ENCODE results near the gene DNAH17. TPM values are rescaled to one million over a fixed set of nuclear protein-coding genes. Genes with fewer than 3 reads are reported as not detected.

DNAH17 gene
- total and polyA plus RNA-seq, 4 experiments from 2014 or later: 0.49 to 1.0 (median 0.78) TPM; not detected in 1

DNA sequence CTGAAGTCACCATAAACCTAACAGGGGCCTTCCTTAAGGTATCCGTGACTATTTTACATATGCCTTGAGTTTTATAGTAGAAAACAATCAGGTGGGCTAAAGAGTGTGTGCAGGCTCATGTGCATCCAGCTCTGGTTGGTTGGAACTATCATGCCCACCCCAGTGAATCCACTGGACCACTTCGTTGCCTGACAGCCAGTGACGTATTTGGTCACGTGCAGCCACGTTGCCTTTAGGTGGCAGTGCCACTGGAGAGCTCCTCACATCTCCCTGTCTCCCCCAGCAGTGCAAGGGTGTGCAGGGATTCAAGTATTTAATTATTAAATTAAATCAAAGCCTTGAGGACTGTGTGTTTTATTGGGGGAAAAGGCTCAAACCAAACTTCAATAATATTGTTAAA is 42.1 kb upstream of the DNAH17 start:
- peaks cover 0 to 6% of the 10 kb centered on the region in 2 donors for H3K36me3 Mint-ChIP-seq
- CTCF ChIA-PET (ENCODE audit: partially characterized antibody): no interaction called here

DNA sequence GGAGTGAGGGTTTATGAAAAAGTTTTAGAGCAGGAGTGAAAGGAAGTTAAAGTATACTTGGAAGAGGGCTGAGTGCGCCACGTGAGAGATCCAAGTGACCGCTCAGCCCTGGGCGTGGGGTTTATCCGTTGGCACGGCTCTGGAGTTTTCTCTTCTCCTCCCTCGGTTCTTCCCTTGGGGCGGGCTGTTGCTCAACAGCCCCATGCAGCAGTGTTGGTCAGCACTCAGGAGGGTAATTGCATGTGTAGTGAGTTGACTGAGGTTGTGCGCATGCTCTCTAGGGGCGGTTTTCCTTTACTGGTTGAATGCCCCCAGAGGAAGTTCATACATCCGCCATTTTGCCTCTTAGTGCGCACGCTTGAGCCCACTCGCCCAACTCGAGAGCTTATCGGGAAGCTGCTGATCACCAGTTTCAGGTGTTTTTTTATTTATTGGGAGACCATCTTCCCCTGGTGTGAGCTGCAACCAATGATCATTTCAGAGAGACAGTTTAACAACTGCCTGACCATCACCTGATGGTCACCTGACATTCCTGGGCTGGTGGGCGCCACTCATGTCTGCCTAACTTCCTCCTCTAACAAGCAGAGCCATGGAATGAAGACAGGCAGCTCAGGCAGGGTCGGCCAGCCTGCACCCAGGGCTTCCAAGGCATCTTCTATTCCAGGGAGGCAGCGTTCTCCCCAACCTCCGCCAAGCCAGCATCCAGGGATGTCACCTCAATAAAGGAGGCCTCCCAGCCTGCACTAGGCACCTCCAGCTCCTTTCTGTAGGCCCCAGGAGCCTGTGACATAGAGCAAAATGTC is 41.3 kb upstream of the DNAH17 start:
- CTCF ChIA-PET (ENCODE audit: partially characterized antibody): no interaction called here

More for the DNA sequence above, 42.1 kb upstream of the DNAH17 start:
- Mint-ChIP-seq H3K4me3 (no peak overlapping the region), H3K4me1 (no peaks in the 10 kb centered on the region), H3K27ac (no peak overlapping the region), H3K9me3 (peaks cover 0 to 8% (median 3%) of the 10 kb centered on the region in 8 donors), H3K27me3 (peaks cover 0 to 3% of the 10 kb centered on the region in 2 donors)
- intact Hi-C loops (cut with micrococcal nuclease): no loop called here
- DNase-seq: no peak
- Histone ChIP-seq H3K4me3 (ENCODE audit: low read length in 2 of 2) (no peak overlapping the region), H3K36me3 (ENCODE audit: insufficient read depth, low read length) (no peaks in the 10 kb centered on the region), H3K9me3 (ENCODE audit: control insufficient read depth in 1 of 2, low read length in 2 of 2) (no peaks in the 10 kb centered on the region), H3K4me1 (ENCODE audit: insufficient read depth, low read length) (no peaks in the 10 kb centered on the region), H3K27me3 (ENCODE audit: insufficient read depth, low read length) (no peaks in the 10 kb centered on the region), H3K27ac (ENCODE audit: low read depth, low read length) (no peak overlapping the region)
- POLR2A ChIA-PET (ENCODE audit: partially characterized antibody): no interaction called here

DNA sequence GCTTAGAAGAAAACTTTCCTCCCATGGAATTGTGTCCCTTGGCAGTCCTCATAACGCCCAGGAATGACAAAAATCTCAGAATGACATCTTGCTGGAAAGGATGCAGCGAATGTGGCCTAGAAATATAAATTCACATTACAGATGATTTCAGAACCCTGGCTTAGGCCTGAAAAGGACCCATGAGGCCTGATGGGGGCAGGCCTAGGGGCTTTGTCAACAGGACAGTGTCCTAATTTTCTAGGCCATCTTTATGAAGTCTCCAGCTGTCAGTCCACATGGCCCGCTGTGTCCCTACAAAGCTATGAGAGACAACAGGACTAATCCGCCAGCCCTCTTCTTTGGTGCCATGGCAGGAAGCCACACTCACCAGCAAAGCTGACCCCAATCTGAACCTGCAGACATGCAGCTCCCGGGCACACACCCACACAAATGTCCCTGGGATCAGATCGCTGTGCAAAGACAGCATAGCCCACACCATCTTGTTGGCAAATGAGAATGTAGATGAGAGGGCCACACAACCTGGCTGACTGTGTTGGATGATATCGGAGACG is 40.4 kb upstream of the DNAH17 start:
- Histone ChIP-seq H3K9me3 (ENCODE audit: control insufficient read depth in 1 of 2, low read length in 2 of 2) (no peaks in the 10 kb centered on the region), H3K27me3 (ENCODE audit: insufficient read depth, low read length) (no peaks in the 10 kb centered on the region), H3K36me3 (ENCODE audit: insufficient read depth, low read length) (no peaks in the 10 kb centered on the region), H3K4me1 (ENCODE audit: insufficient read depth, low read length) (no peaks in the 10 kb centered on the region), H3K4me3 (ENCODE audit: low read length in 2 of 2) (no peak overlapping the region), H3K27ac (ENCODE audit: low read depth, low read length) (no peak overlapping the region)
- H3K4me1 Mint-ChIP-seq: no peaks in the 10 kb centered on the region
- no peak for DNase-seq
- POLR2A ChIA-PET (ENCODE audit: partially characterized antibody): no interaction called here
- no peak overlapping the region for H3K4me3 Mint-ChIP-seq
- no peak overlapping the region for H3K27ac Mint-ChIP-seq
- H3K9me3 Mint-ChIP-seq: peaks cover 0 to 8% (median 3%) of the 10 kb centered on the region in 8 donors
- peaks cover 0 to 3% of the 10 kb centered on the region in 2 donors for H3K27me3 Mint-ChIP-seq
- H3K36me3 Mint-ChIP-seq: peaks cover 0 to 3% of the 10 kb centered on the region in 2 donors
- CTCF ChIA-PET (ENCODE audit: partially characterized antibody): no interaction called here
- intact Hi-C loops (cut with micrococcal nuclease): no loop called here

More for the DNA sequence above, 41.3 kb upstream of the DNAH17 start:
- H3K9me3 Mint-ChIP-seq: peaks cover 0 to 8% (median 3%) of the 10 kb centered on the region in 8 donors
- Histone ChIP-seq H3K27me3 (ENCODE audit: insufficient read depth, low read length) (no peaks in the 10 kb centered on the region), H3K4me1 (ENCODE audit: insufficient read depth, low read length) (no peaks in the 10 kb centered on the region), H3K9me3 (ENCODE audit: control insufficient read depth in 1 of 2, low read length in 2 of 2) (no peaks in the 10 kb centered on the region), H3K4me3 (ENCODE audit: low read length in 2 of 2) (no peak overlapping the region), H3K27ac (ENCODE audit: low read depth, low read length) (no peak overlapping the region), H3K36me3 (ENCODE audit: insufficient read depth, low read length) (no peaks in the 10 kb centered on the region)
- intact Hi-C loops (cut with micrococcal nuclease): no loop called here
- H3K27me3 Mint-ChIP-seq: peaks cover 0 to 3% of the 10 kb centered on the region in 2 donors
- DNase-seq: no peak
- no peaks in the 10 kb centered on the region for H3K4me1 Mint-ChIP-seq
- H3K27ac Mint-ChIP-seq: peak overlapping the region in 1 of 7 donors; percentile 71
- peaks cover 0 to 6% of the 10 kb centered on the region in 2 donors for H3K36me3 Mint-ChIP-seq
- POLR2A ChIA-PET (ENCODE audit: partially characterized antibody): no interaction called here
- no peak overlapping the region for H3K4me3 Mint-ChIP-seq

DNA sequence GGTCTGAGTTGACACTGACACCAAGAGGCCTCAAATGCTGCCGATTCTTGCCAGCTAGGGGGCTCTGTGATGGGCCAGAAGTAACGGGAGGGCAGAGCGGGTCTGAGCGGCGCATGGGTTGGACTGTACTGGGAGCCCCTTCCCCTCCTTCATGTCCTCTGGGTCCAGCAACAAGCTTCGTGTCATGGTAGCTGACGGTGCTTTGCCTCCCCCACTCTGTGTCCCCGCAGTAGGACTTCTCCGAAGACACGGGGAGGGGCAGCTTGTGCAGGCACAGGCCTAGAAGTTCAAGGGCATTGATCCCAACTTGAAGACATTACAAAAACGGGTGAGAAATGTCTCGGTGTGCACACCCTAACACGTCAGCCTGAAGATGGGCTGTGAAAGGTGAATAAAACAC is 39.8 kb upstream of the DNAH17 start:
- POLR2A ChIA-PET (ENCODE audit: partially characterized antibody): no interaction called here
- Histone ChIP-seq H3K4me3 (ENCODE audit: low read length in 2 of 2) (no peak overlapping the region), H3K9me3 (ENCODE audit: control insufficient read depth in 1 of 2, low read length in 2 of 2) (no peaks in the 10 kb centered on the region), H3K4me1 (ENCODE audit: insufficient read depth, low read length) (no peaks in the 10 kb centered on the region), H3K36me3 (ENCODE audit: insufficient read depth, low read length) (no peaks in the 10 kb centered on the region), H3K27ac (ENCODE audit: low read depth, low read length) (no peak overlapping the region), H3K27me3 (ENCODE audit: insufficient read depth, low read length) (no peaks in the 10 kb centered on the region)
- Mint-ChIP-seq H3K27me3 (peaks cover 0 to 3% of the 10 kb centered on the region in 2 donors), H3K9me3 (peaks cover 0 to 8% (median 3%) of the 10 kb centered on the region in 8 donors), H3K4me3 (no peak overlapping the region), H3K36me3 (peaks cover 0 to 3% of the 10 kb centered on the region in 2 donors), H3K4me1 (no peaks in the 10 kb centered on the region), H3K27ac (no peak overlapping the region)
- no peak for DNase-seq
- CTCF ChIA-PET (ENCODE audit: partially characterized antibody): no interaction called here
- intact Hi-C loops (cut with micrococcal nuclease): no loop called here

DNA sequence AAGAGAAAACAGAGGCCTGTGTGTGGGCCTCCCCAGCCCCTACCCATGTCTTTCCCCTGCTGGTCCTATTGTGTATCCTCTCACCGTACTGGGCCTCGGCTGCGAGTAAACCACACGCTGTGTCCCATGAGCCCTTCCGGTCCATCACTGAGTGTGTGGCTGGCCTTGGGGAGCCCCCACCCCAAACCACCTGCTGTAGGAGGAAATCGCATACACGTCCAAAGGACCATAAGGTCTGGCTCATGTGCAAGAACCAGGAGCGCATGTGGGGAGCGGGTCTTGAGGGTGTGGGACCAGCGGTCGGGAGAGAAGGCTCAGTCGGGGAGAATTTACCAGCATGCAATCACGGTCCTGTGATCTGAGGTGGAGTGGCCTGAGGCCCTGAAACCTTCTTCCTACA is 38.4 kb upstream of the DNAH17 start:
- Mint-ChIP-seq H3K36me3 (peaks cover 0 to 1% of the 10 kb centered on the region in 2 donors), H3K4me1 (no peaks in the 10 kb centered on the region), H3K4me3 (no peak overlapping the region), H3K9me3 (peaks cover 0 to 8% (median 3%) of the 10 kb centered on the region in 8 donors), H3K27me3 (peaks cover 0 to 2% of the 10 kb centered on the region in 2 donors), H3K27ac (no peak overlapping the region)
- intact Hi-C loops (cut with micrococcal nuclease): no loop called here
- Histone ChIP-seq H3K27me3 (ENCODE audit: insufficient read depth, low read length) (no peaks in the 10 kb centered on the region), H3K36me3 (ENCODE audit: insufficient read depth, low read length) (no peaks in the 10 kb centered on the region), H3K4me1 (ENCODE audit: insufficient read depth, low read length) (no peaks in the 10 kb centered on the region), H3K27ac (ENCODE audit: low read depth, low read length) (no peak overlapping the region), H3K9me3 (ENCODE audit: control insufficient read depth in 1 of 2, low read length in 2 of 2) (no peaks in the 10 kb centered on the region), H3K4me3 (ENCODE audit: low read length in 2 of 2) (no peak overlapping the region)
- DNase-seq: no peak
- POLR2A ChIA-PET (ENCODE audit: partially characterized antibody): no interaction called here
- CTCF ChIA-PET (ENCODE audit: partially characterized antibody): no interaction called here

DNA sequence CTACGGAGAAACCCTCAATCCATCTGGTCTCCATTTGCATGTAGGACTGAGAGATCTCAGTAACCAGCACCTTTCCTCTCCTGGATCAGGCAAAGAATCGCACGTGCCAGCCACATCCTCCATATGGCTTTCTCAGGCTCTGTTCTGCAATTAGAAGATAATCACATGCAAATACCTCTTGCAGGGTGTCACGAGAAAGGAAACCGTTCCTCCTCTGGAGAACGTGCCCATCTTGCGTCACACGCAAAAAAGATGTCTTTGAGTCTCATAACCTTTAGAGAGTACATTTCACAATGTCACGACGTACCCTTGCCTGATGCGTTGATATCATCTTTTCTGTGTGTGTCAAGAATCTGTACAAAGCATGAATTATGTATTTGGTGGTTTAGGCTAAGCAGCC is 36.2 kb upstream of the DNAH17 start:
- no peak overlapping the region for H3K4me3 Mint-ChIP-seq
- H3K27ac Mint-ChIP-seq: no peak overlapping the region
- intact Hi-C loops (cut with micrococcal nuclease): no loop called here
- Histone ChIP-seq H3K9me3 (ENCODE audit: control insufficient read depth in 1 of 2, low read length in 2 of 2) (no peaks in the 10 kb centered on the region), H3K4me3 (ENCODE audit: low read length in 2 of 2) (no peak overlapping the region), H3K36me3 (ENCODE audit: insufficient read depth, low read length) (no peaks in the 10 kb centered on the region), H3K27ac (ENCODE audit: low read depth, low read length) (no peak overlapping the region), H3K27me3 (ENCODE audit: insufficient read depth, low read length) (no peaks in the 10 kb centered on the region), H3K4me1 (ENCODE audit: insufficient read depth, low read length) (no peaks in the 10 kb centered on the region)
- CTCF ChIA-PET (ENCODE audit: partially characterized antibody): no interaction called here
- POLR2A ChIA-PET (ENCODE audit: partially characterized antibody): no interaction called here
- no peaks in the 10 kb centered on the region for H3K36me3 Mint-ChIP-seq
- no peak for DNase-seq
- no peaks in the 10 kb centered on the region for H3K4me1 Mint-ChIP-seq
- H3K27me3 Mint-ChIP-seq: no peaks in the 10 kb centered on the region
- peaks cover 0 to 1% (median 0%) of the 10 kb centered on the region in 8 donors for H3K9me3 Mint-ChIP-seq

DNA sequence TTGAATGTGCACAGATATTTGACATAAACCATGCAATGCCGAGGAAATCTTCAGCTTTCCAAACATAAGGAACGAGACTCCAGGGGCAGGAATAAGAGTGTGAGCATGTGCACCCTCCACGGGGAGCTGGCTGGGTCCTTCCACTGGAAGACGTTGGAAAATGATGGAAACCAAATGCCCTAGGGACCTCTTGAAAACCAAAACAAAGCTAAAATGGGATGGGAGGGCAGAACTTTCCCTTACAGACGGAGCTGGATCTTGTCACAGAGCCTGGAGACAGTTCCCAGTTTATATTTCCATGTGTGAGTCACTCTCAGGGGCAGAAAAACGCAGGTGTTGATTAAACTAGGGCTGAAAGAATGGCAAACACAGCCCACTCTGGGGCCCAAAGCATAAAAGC is 34.4 kb upstream of the DNAH17 start:
- POLR2A ChIA-PET (ENCODE audit: partially characterized antibody): no interaction called here
- CTCF ChIA-PET (ENCODE audit: partially characterized antibody): interaction anchor here (0.9 kb wide), 1 partner anchor 10 kb away, joined by 3 read pairs; no protein-coding TSS in a partner anchor
- no peaks in the 10 kb centered on the region for H3K9me3 ChIP-seq (ENCODE audit: control insufficient read depth in 1 of 2, low read length in 2 of 2)
- no peaks in the 10 kb centered on the region for H3K9me3 Mint-ChIP-seq
- H3K4me1 ChIP-seq (ENCODE audit: insufficient read depth, low read length): no peaks in the 10 kb centered on the region
- H3K36me3 Mint-ChIP-seq: no peaks in the 10 kb centered on the region
- intact Hi-C loops (cut with micrococcal nuclease): no loop called here
- H3K27me3 Mint-ChIP-seq: peaks cover 0 to 2% of the 10 kb centered on the region in 2 donors
- DNase-seq: no peak
- no peak overlapping the region for H3K4me3 Mint-ChIP-seq
- H3K27ac Mint-ChIP-seq: no peak overlapping the region
- H3K27ac ChIP-seq (ENCODE audit: low read depth, low read length): no peak overlapping the region
- H3K4me1 Mint-ChIP-seq: no peaks in the 10 kb centered on the region
- no peaks in the 10 kb centered on the region for H3K27me3 ChIP-seq (ENCODE audit: insufficient read depth, low read length)
- H3K4me3 ChIP-seq (ENCODE audit: low read length in 2 of 2): no peak overlapping the region
- no peaks in the 10 kb centered on the region for H3K36me3 ChIP-seq (ENCODE audit: insufficient read depth, low read length)
